Measurements from ENCODE around the gene SSH2. TPM values are rescaled to one million over a fixed set of nuclear protein-coding genes. Genes with fewer than 3 reads are reported as not detected.

SSH2 gene
- total RNA-seq, 1 experiment from 2014 or later: 14.6 TPM

- H3K36me3 Mint-ChIP-seq (ENCODE audit: insufficient read depth in 1 of 3, low read depth in 3 of 3): no peaks in the 10 kb centered on the region
- H2BK12ac ChIP-seq (ENCODE audit: insufficient read length, low read depth, low read length): no peak overlapping the region
- no peak overlapping the region for H3K4me2 ChIP-seq (ENCODE audit: insufficient read depth, insufficient read length, low read length)
- no peak overlapping the region for H4K91ac ChIP-seq (ENCODE audit: insufficient read length, low read depth, low read length)
- no peak overlapping the region for H2AFZ ChIP-seq (ENCODE audit: low read length)
- H3K27me3 ChIP-seq (ENCODE audit: insufficient read depth, low read length): no peaks in the 10 kb centered on the region
- H3K4ac ChIP-seq (ENCODE audit: low read depth, low read length): no peak overlapping the region
- H3K4me1 ChIP-seq (ENCODE audit: insufficient read depth, low read length): no peaks in the 10 kb centered on the region
- no peak overlapping the region for H3K4me3 Mint-ChIP-seq
- no peak overlapping the region for H3K9ac ChIP-seq (ENCODE audit: extremely low read depth, insufficient read length, low read length)
- TF ChIP-seq CTCF (conservative IDR thresholded peaks at IDR 0.05): no peak
- H3K23ac ChIP-seq (ENCODE audit: insufficient read length, low read depth, low read length): no peak overlapping the region
- no peak overlapping the region for H3K27ac ChIP-seq (ENCODE audit: insufficient read length, low read depth, low read length)
- no peak overlapping the region for H2AK5ac ChIP-seq (ENCODE audit: insufficient read length, low read length)
- DNase-seq: no peak
- H3K23me2 ChIP-seq (ENCODE audit: insufficient read length, low read depth, low read length, poor library complexity, severe bottlenecking): no peaks in the 10 kb centered on the region
- no peak overlapping the region for H2BK120ac ChIP-seq (ENCODE audit: low read depth, low read length, poor library complexity, severe bottlenecking)
- H3K14ac ChIP-seq (ENCODE audit: insufficient read depth, low read length): no peak overlapping the region
- H3K18ac ChIP-seq (ENCODE audit: insufficient read length, low read depth, low read length): no peak overlapping the region
- H3K9me3 Mint-ChIP-seq: no peaks in the 10 kb centered on the region
- no peaks in the 10 kb centered on the region for H3K27me3 Mint-ChIP-seq (ENCODE audit: low read depth)
- H3K4me1 Mint-ChIP-seq: peaks cover 18 to 19% of the 10 kb centered on the region in 2 experiments
- no peak overlapping the region for H4K8ac ChIP-seq (replicated peaks; ENCODE audit: insufficient read length, low read depth, low read length)
- no peak overlapping the region for H4K5ac ChIP-seq (ENCODE audit: insufficient read length, low read depth, low read length)
- H2BK15ac ChIP-seq (ENCODE audit: low read depth, low read length): no peak overlapping the region
- H2BK20ac ChIP-seq (ENCODE audit: low read depth, low read length, poor library complexity, severe bottlenecking): no peak overlapping the region
- H3K79me2 ChIP-seq (ENCODE audit: insufficient read depth, low read length): no peaks in the 10 kb centered on the region
- no peaks in the 10 kb centered on the region for H3K79me1 ChIP-seq (ENCODE audit: insufficient read depth, low read depth, low read length, poor library complexity, severe bottlenecking)
- H2BK5ac ChIP-seq (ENCODE audit: insufficient read length, low read length): no peak overlapping the region
- no peaks in the 10 kb centered on the region for H3K9me3 ChIP-seq (ENCODE audit: control insufficient read depth, low read depth, low read length)
- H3T11ph ChIP-seq (ENCODE audit: low read length): no peak overlapping the region
- no peak overlapping the region for H3K27ac Mint-ChIP-seq
- no peak overlapping the region for H3K56ac ChIP-seq (ENCODE audit: insufficient read length, low read depth, low read length)
- no CpG with 5 or more reads among the region's 5 CpGs for WGBS (ENCODE audit: extremely low coverage, insufficient read length, low lambda C conversion rate)
- H4K20me1 ChIP-seq (ENCODE audit: control insufficient read depth, insufficient read depth, insufficient read length): no peaks in the 10 kb centered on the region
Measured at GRCh38 chr17:29793501-29793900, 136.5 kb downstream of the SSH2 start.

Data from H9 (cell line).